H1 (cell line): ENCODE data around the gene TARP.

Source experiments
- CTCF ChIA-PET: fragments of 300-600 bp; sonication (Branson Sonifier 250); formaldehyde crosslinking; loops from one replicate; lab custom pipeline; 2021; ENCODE audit not compliant: partially characterized antibody; lab: Charles Lee
- POLR2A ChIA-PET: fragments of 300-600 bp; sonication (Branson Sonifier 250); formaldehyde crosslinking; loops from one replicate; lab custom pipeline; 2021; ENCODE audit warnings: inconsistent platforms; ENCODE audit not compliant: partially characterized antibody; lab: Charles Lee
- DNase-seq, 2 experiments: peaks; one replicate each; pipeline versions ENCODE4 v3.0.0 to v3.0.0-alpha.2; 2010 to 2022; ENCODE audit warnings: low spot score in 2 of 2, low read depth in 1 of 2, mixed read lengths in 1 of 2
- FAIRE-seq: peaks from 2 replicates; lab custom pipeline; 2011; peaks lifted over from hg19 to GRCh38; lab: Jason Lieb, UNC
- H2AFZ ChIP-seq: 2 replicates; pipeline ENCODE4 v1.8.1; 2012; ENCODE audit warnings: low read length, inconsistent platforms
- H2AK5ac ChIP-seq: 2 replicates; pipeline ENCODE4 v1.6.1; 2013; ENCODE audit warnings: low read depth, low read length
- H2BK120ac ChIP-seq: replicated peaks from 2 replicates; pipeline ENCODE3; 2013; ENCODE audit warnings: low read depth, low read length, inconsistent platforms
- H2BK12ac ChIP-seq: 2 replicates; pipeline ENCODE4 v1.6.1; 2013; ENCODE audit warnings: low read depth, low read length
- H2BK15ac ChIP-seq: 2 replicates; pipeline ENCODE4 v1.6.1; 2013; ENCODE audit warnings: low read length
- H2BK20ac ChIP-seq: 2 replicates; pipeline ENCODE4 v1.6.1; 2013; ENCODE audit warnings: low read length
- H2BK5ac ChIP-seq: 2 replicates; pipeline ENCODE4 v1.6.1; 2013; ENCODE audit warnings: low read depth, low read length
- H3K14ac ChIP-seq: 2 replicates; pipeline ENCODE4 v1.6.1; 2013; ENCODE audit warnings: inconsistent platforms; ENCODE audit not compliant: insufficient read length
- H3K18ac ChIP-seq: 2 replicates; pipeline ENCODE4 v1.6.1; 2013; ENCODE audit warnings: low read length; ENCODE audit errors: extremely low read depth
- H3K23ac ChIP-seq: 2 replicates; pipeline ENCODE4 v1.6.1; 2013; ENCODE audit warnings: inconsistent platforms; ENCODE audit not compliant: insufficient read length
- H3K23me2 ChIP-seq: 2 replicates; pipeline ENCODE4 v1.6.1; 2013; ENCODE audit warnings: low read depth, low read length
- H3K27ac ChIP-seq: 2 replicates; pipeline ENCODE4 v1.6.1; 2011; ENCODE audit warnings: low read depth, low read length, inconsistent platforms
- H3K27me3 ChIP-seq, 4 experiments: replicated peaks in 1 of 4; 1 replicate in 1 of 4; 2 replicates in 3 of 4; pipeline versions ENCODE4 v1.6.1 to v1.8.1; 2011 to 2013; ENCODE audit warnings: low read length in 3 of 4, mild to moderate bottlenecking in 3 of 4, inconsistent platforms in 2 of 4, mixed read lengths in 2 of 4, moderate library complexity in 1 of 4; ENCODE audit not compliant: control insufficient read depth in 3 of 4, insufficient read depth in 3 of 4; ENCODE audit errors: extremely low read depth in 1 of 4
- H3K36me3 ChIP-seq, 4 experiments: 2 replicates each; pipeline versions ENCODE4 v1.6.1 to v1.8.1; 2011 to 2013; ENCODE audit warnings: mild to moderate bottlenecking in 4 of 4, low read length in 3 of 4, moderate library complexity in 2 of 4, control low read depth in 1 of 4, inconsistent platforms in 1 of 4; ENCODE audit not compliant: insufficient read depth in 4 of 4, control insufficient read depth in 2 of 4
- H3K4ac ChIP-seq: replicated peaks from 2 replicates; pipeline ENCODE3; 2013; ENCODE audit warnings: low read length, low read depth, mixed read lengths, inconsistent platforms; ENCODE audit not compliant: insufficient read length
- H3K4me1 ChIP-seq, 4 experiments: replicated peaks in 1 of 4; 1 replicate in 1 of 4; 2 replicates in 3 of 4; pipeline versions ENCODE4 v1.6.1 to v1.8.1; 2011 to 2013; ENCODE audit warnings: low read length in 3 of 4, inconsistent platforms in 2 of 4, mixed read lengths in 1 of 4; ENCODE audit not compliant: insufficient read depth in 4 of 4, control insufficient read depth in 3 of 4
- H3K4me2 ChIP-seq, 2 experiments: 2 replicates each; pipeline versions ENCODE4 v1.6.1 to v1.8.1; 2011 to 2013; ENCODE audit warnings: low read depth in 2 of 2, low read length in 2 of 2, control low read depth in 1 of 2, inconsistent platforms in 1 of 2, mild to moderate bottlenecking in 1 of 2; ENCODE audit not compliant: insufficient read depth in 1 of 2
- H3K4me3 ChIP-seq, 4 experiments: fragments of 200-600, 300-600 bp in 1 of 4; sonication (generic), shearing (Covaris generic), sonication (Bioruptor Twin) in 1 of 4; 2 replicates each; pipeline versions ENCODE4 v1.5.1 to v1.8.1; 2011 to 2016; ENCODE audit warnings: low read length in 4 of 4, low read depth in 3 of 4, control low read depth in 2 of 4, inconsistent platforms in 2 of 4, mild to moderate bottlenecking in 2 of 4, mixed read lengths in 1 of 4, moderate library complexity in 1 of 4; ENCODE audit not compliant: insufficient read depth in 2 of 4; ENCODE audit errors: extremely low read depth in 1 of 4
- H3K56ac ChIP-seq: replicated peaks from 2 replicates; pipeline ENCODE3; 2013; ENCODE audit warnings: low read depth, mild to moderate bottlenecking, mixed read lengths, low read length, inconsistent platforms; ENCODE audit not compliant: insufficient read length
- H3K79me1 ChIP-seq: 2 replicates; pipeline ENCODE4 v1.6.1; 2013; ENCODE audit warnings: low read depth, low read length, control low read depth
- H3K79me2 ChIP-seq, 2 experiments: 2 replicates each; pipeline versions ENCODE4 v1.6.1 to v1.8.1; 2012 to 2013; ENCODE audit warnings: low read length in 2 of 2, mild to moderate bottlenecking in 2 of 2, inconsistent platforms in 1 of 2; ENCODE audit not compliant: insufficient read depth in 2 of 2, control insufficient read depth in 1 of 2
- H3K9ac ChIP-seq, 4 experiments: replicated peaks in 1 of 4; 1 replicate in 1 of 4; 2 replicates in 3 of 4; pipeline versions ENCODE4 v1.6.1 to v1.8.1; 2011 to 2013; ENCODE audit warnings: low read depth in 3 of 4, low read length in 3 of 4, control low read depth in 2 of 4, mild to moderate bottlenecking in 2 of 4, moderate library complexity in 2 of 4, inconsistent platforms in 1 of 4; ENCODE audit errors: extremely low read depth in 1 of 4
- H3K9me3 ChIP-seq, 2 experiments: 2 replicates each; pipeline versions ENCODE4 v1.6.1 to v1.8.1; 2012 to 2013; ENCODE audit warnings: mild to moderate bottlenecking in 2 of 2, moderate library complexity in 2 of 2, control low read depth in 1 of 2, inconsistent platforms in 1 of 2, low read depth in 1 of 2, low read length in 1 of 2, mixed read lengths in 1 of 2; ENCODE audit not compliant: insufficient read depth in 2 of 2
- H4K20me1 ChIP-seq, 2 experiments: replicated peaks in 1 of 2; 2 replicates each; pipeline versions ENCODE3 to v1.8.1; 2011 to 2013; ENCODE audit warnings: inconsistent platforms in 2 of 2, low read length in 2 of 2, mild to moderate bottlenecking in 1 of 2; ENCODE audit not compliant: insufficient read depth in 2 of 2, control insufficient read depth in 1 of 2
- H4K5ac ChIP-seq: 2 replicates; pipeline ENCODE4 v1.6.1; 2013; ENCODE audit warnings: low read length, low read depth, mixed read lengths, inconsistent platforms; ENCODE audit not compliant: insufficient read length
- H4K8ac ChIP-seq: 2 replicates; pipeline ENCODE4 v1.8.0; 2013; ENCODE audit warnings: mild to moderate bottlenecking, moderate library complexity, low read length, inconsistent platforms; ENCODE audit not compliant: insufficient read depth; ENCODE audit errors: extremely low read depth
- H4K91ac ChIP-seq: replicated peaks from 2 replicates; pipeline ENCODE3; 2013; ENCODE audit warnings: low read length, mixed read lengths, inconsistent platforms; ENCODE audit not compliant: insufficient read length
- BACH1 ChIP-seq: IDR thresholded peaks from 2 replicates; pipeline ENCODE4 v1.6.1; 2012; ENCODE audit warnings: low read length, improper control_type of control experiment
- CBX5 ChIP-seq: fragments of 300-800, 300-1000 bp; sonication (generic); IDR thresholded peaks from 2 replicates; pipeline ENCODE4 v1.7.1; 2016; ENCODE audit warnings: antibody characterized with exemption, low read length, low read depth
- CREB1 ChIP-seq: IDR thresholded peaks from 2 replicates; pipeline ENCODE4 v1.6.1; 2012; ENCODE audit warnings: inconsistent platforms
- EGR1 ChIP-seq: IDR thresholded peaks from 2 replicates; pipeline ENCODE4 v1.6.1; 2011; ENCODE audit warnings: low read depth, low read length, borderline replicate concordance
- HDAC6 ChIP-seq: IDR thresholded peaks from one replicate; pipeline ENCODE4 v1.7.1; 2012; ENCODE audit warnings: low read depth, mild to moderate bottlenecking, inconsistent platforms, low read length, moderate library complexity
- JUND ChIP-seq: IDR thresholded peaks from 2 replicates; pipeline ENCODE4 v1.6.1; 2011; ENCODE audit warnings: mild to moderate bottlenecking, improper control_type of control experiment, low read length
- PHF8 ChIP-seq: fragments of 200-600 bp; sonication (generic); conservative IDR thresholded peaks from 2 replicates; pipeline ENCODE4 v1.7.1; 2012; ENCODE audit warnings: low read depth, mild to moderate bottlenecking, inconsistent platforms, low read length, moderate library complexity
- SAP30 ChIP-seq: fragments of 300-600 bp; sonication (generic); IDR thresholded peaks from 2 replicates; pipeline ENCODE4 v1.7.1; 2012; ENCODE audit warnings: low read length, moderate library complexity, mild to moderate bottlenecking, inconsistent platforms; ENCODE audit not compliant: insufficient read depth, insufficient replicate concordance
- SP1 ChIP-seq: IDR thresholded peaks from 2 replicates; pipeline ENCODE4 v1.6.1; 2011; ENCODE audit warnings: low read depth, low read length
- SUZ12 ChIP-seq: fragments of 200-600 bp; sonication (generic); IDR thresholded peaks from 2 replicates; pipeline ENCODE4 v1.6.1; 2012; ENCODE audit warnings: mild to moderate bottlenecking, inconsistent platforms, low read length, moderate library complexity, mixed read lengths
- TCF12 ChIP-seq: IDR thresholded peaks from 2 replicates; pipeline ENCODE4 v1.6.1; 2011; ENCODE audit warnings: low read depth, mild to moderate bottlenecking, low read length
- YY1 ChIP-seq: IDR thresholded peaks from 2 replicates; pipeline ENCODE4 v1.6.1; 2011; ENCODE audit warnings: low read depth, mild to moderate bottlenecking, low read length
- WGBS, 2 experiments: shearing (Covaris generic) in 1 of 2; methylation state at CpG; one replicate each; pipeline versions ENCODE4 v1.1.6 to v1.1.7; 2013 to 2015; ENCODE audit warnings: low lambda C conversion rate in 2 of 2, mixed read lengths in 2 of 2, inconsistent platforms in 1 of 2, low coverage in 1 of 2, missing lambda C conversion rate in 1 of 2; ENCODE audit not compliant: insufficient replicate concordance in 2 of 2, insufficient coverage in 1 of 2, insufficient read length in 1 of 2; ENCODE audit errors: extremely low coverage in 1 of 2, missing lambda C conversion rate in 1 of 2; 5-methylcytosine and 5-hydroxymethylcytosine counted together
- TF ChIP-seq, protein P1 (sequence below): IDR thresholded peaks from 2 replicates; pipeline ENCODE4 v1.6.1; 2012; ENCODE audit warnings: inconsistent platforms

Gene TARP

DNA sequence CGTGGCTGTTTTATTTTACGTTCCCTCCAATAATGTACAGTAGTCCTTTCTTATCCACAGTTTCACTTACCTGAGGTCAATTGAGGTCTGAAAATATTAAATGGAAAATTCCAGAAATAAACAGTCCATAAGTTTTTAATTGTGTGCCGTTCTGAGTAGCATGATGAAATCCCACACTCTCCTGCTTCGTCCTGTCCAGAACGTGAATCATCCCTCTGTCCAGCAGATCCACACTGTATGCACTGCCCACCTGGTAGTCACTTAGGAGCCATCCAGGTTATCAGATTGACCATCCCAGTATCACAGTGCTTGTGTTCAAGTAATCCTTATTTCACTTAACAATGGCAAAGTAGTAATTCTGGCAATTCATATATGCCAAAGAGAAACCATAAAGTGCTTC lies 49.0 kb downstream of the TARP start:
- Histone ChIP-seq H3K23me2 (no peaks in the 10 kb centered on the region), H3K18ac (no peak overlapping the region), H3K79me1 (no peaks in the 10 kb centered on the region), H3K27me3 (no peaks in the 10 kb centered on the region)
- no peak for DNase-seq
- no peak for FAIRE-seq
- no peak for TF ChIP-seq BACH1
- no peak for TF ChIP-seq SP1
- TF ChIP-seq CREB1, result no peak
- no peak for TF ChIP-seq CBX5
- TF ChIP-seq TCF12, result no peak
- TF ChIP-seq SUZ12, result no peak
- no peak for TF ChIP-seq EGR1
- TF ChIP-seq SAP30, result no peak
- TF ChIP-seq PHF8, result no peak
- TF ChIP-seq, protein P1, sequence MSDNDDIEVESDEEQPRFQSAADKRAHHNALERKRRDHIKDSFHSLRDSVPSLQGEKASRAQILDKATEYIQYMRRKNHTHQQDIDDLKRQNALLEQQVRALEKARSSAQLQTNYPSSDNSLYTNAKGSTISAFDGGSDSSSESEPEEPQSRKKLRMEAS, result no peak
- no peak for TF ChIP-seq HDAC6
- TF ChIP-seq JUND, result no peak
- TF ChIP-seq YY1, result no peak
- TF ChIP-seq, all 59 proteins: peak for 0
- WGBS, 2 experiments, result 90% methylated on average over 5 of the region's 5 CpGs; no CpG with 5 or more reads in 1 of the 2 experiments
- no peak overlapping the region for H3K14ac ChIP-seq
- no peak overlapping the region for H2BK5ac ChIP-seq
- no peak overlapping the region for H2BK120ac ChIP-seq
- H3K4ac ChIP-seq, result no peak overlapping the region
- no peak overlapping the region for H2BK20ac ChIP-seq
- no peak overlapping the region for H3K9ac ChIP-seq
- CTCF ChIA-PET, result interaction anchor here (1.7 to 5.6 kb wide), 3 partner anchors 104 to 116 kb away, joined by 3 to 51 read pairs (median 30); no protein-coding TSS in a partner anchor
- no peak overlapping the region for H3K4me3 ChIP-seq
- no peak overlapping the region for H2AK5ac ChIP-seq
- H3K4me1 ChIP-seq, result peaks cover 0 to 2% (median 0%) of the 10 kb centered on the region in 4 experiments; a peak in 1 of 7 replicates
- H3K56ac ChIP-seq, result no peak overlapping the region
- no peak overlapping the region for H4K91ac ChIP-seq
- no peak overlapping the region for H4K5ac ChIP-seq
- no peak overlapping the region for H2BK15ac ChIP-seq
- POLR2A ChIA-PET, result no interaction called here
- peaks cover 0 to 15% (median 11%) of the 10 kb centered on the region in 4 experiments; a peak in 5 of 8 replicates for H3K36me3 ChIP-seq
- H4K20me1 ChIP-seq, result no peaks in the 10 kb centered on the region
- H3K4me2 ChIP-seq, result no peak overlapping the region
- H2BK12ac ChIP-seq, result no peak overlapping the region
- no peak overlapping the region for H3K23ac ChIP-seq
- no peaks in the 10 kb centered on the region for H3K79me2 ChIP-seq
- no peak overlapping the region for H4K8ac ChIP-seq
- no peak overlapping the region for H3K27ac ChIP-seq
- no peak overlapping the region for H2AFZ ChIP-seq
- no peaks in the 10 kb centered on the region for H3K9me3 ChIP-seq
